ENCODE results near the gene FARP1. TPM values are rescaled to one million over a fixed set of nuclear protein-coding genes. Genes with fewer than 3 reads are reported as not detected.

The FARP1 gene
- total RNA-seq, 2 donors from 2014 or later, result 23.7 to 26.3 TPM

DNA sequence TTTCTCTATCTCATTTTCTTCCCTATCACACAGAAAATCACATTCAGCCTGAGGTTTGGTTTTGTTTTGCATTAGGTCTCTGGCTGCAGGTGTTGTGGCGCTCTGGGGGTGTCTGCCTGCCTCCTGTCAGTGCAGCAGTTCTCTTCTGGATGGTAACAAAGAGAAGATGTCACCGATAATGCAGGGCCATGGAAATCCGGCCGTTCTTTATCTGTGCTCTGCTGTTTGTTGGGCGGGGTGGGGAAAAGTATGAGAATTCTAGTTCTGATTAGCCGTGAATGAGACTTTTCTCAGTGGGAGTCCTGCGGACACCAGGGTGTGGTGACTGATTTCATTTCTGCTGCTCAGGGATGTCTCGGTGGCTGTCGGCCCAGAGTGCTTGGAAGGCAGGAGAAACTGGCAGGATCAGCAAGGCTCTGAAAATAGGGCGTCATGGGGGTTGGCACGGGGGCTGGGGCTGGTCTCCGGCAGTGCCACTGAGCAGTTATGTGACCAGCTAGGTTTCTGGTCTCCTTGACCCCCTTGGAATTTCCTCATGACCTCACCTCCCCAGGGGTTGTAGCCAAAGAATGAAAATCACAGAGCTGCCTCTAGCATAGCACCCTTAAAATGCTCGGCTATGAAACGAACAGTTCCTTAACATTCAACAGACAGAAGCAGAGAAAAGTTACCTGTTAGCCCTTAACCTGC is 29.2 kb downstream of the FARP1 start:
- intact Hi-C loops (cut with DNase I), result no loop called here
- ATAC-seq, result peak; percentile 69 to 75
- peak; percentile 63 for DNase-seq

DNA sequence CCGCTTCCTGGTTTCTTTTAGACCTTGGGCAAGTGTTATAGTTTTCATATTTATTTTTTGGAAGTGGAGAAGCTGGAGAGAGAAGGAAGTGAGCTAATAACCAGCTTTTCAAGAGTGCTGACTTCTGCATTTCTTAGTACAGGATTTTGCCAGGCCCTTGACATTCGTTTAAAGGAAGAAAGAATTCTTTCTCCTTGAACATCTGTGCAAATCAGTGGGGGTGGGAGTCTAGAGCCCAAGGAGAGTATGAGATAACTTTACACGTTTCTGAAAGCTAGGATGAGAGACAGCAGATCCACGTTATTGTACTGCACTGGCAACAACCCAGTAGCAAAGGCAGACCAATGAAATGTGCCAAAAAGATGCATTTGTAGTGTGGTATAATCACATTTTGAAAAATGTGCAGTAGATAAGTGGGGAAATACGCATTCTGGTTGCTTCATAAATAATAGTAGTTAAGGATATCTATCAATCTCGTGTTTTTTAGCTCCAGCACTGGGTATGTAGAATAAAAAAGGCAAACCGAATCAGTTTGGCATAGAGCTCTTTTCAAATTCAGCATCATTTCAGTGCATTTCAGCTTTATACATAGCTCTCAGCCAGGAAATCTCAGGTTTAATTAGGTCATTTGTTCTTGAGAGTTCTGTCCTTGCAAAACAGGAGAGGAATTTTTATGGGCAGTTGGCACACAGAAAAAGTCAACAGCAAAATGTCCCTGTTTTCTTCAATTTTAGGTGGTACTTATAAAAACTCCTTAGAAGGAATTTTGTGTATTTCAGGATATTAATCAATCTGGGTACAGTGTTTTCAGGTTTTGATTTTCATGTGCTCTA is 29.9 kb downstream of the FARP1 start:
- DNase-seq (no peak), ATAC-seq (peak; percentile 10 to 48)
- intact Hi-C loops (cut with DNase I), result no loop called here

DNA sequence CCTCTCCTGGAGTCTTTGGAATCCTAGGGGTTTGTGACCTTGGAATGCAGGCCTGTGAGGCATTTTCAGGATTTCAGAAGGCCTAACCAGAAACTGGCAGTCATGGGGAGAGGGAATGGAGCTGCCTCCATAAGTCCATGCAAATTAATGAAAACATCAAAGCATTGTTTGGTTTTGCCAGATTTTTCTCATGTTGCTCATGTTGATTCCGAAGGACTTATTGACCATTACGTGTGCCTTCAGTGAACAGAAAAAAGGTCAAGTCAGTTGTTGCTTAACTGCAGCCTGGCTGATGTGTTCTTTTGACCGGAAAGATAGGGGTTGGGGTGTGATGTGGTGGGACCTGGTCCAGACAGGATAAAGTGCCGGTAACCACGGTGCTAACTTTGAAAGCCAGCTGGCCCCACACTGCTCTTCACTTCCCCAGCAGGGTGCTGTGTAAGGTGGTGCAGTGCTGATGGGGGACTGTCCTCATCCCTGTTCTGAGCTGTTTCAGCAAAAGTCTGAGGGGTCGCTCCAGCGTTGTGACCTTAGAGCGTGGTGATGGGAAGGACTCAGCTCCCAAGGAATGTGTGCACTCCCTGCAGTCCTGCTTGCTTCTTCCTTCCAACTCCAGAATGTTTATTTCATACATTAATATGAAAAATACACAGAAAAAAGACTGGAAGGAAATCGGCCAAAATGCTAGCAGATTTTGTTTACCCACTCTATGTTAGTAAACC is 30.7 kb downstream of the FARP1 start:
- DNase-seq (peak; percentile 37), ATAC-seq (peak; percentile 35 to 62)
- intact Hi-C loops (cut with DNase I), result no loop called here

DNA sequence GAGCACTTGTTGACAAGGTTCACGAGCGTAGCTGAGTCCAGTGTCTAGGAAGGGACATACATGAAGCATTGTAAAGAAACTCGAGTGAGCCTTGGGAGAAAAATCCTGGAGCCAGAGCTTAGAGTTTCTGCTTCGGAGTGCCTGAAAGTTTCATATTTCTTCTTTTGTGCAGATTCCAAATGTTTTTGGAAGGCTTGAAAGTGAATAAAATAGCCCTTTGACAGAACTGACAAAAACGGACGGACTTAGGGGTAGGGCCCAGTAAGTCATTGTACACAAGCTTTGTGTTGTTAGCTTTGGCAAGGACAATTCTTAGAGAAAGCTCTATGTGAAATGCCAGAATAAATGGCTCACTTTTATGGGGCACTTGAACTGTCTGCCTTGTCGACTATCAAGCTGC is 31.4 kb downstream of the FARP1 start:
- intact Hi-C loops (cut with DNase I), result no loop called here
- ATAC-seq, result no peak
- no peak for DNase-seq

DNA sequence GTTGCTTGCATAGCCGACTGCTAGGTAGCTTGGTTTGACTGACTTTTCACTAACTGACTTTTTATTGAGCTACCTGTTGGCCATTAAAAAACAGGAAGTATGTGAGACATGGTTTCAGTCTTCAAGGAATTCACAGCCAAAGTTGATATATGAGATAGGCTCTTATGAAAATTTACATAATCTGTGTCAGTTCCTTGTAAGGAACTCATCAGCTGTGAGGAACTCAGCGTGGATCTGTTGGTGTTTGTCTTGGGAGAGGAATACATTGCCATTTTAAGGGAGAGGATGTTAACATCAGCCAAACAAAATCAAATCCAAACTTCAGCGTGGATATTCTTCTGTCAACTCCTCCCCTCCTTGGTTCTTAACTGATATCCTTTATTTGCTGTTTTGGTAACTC is 32.1 kb downstream of the FARP1 start:
- no peak for DNase-seq
- intact Hi-C loops (cut with DNase I), result no loop called here
- no peak for ATAC-seq

DNA sequence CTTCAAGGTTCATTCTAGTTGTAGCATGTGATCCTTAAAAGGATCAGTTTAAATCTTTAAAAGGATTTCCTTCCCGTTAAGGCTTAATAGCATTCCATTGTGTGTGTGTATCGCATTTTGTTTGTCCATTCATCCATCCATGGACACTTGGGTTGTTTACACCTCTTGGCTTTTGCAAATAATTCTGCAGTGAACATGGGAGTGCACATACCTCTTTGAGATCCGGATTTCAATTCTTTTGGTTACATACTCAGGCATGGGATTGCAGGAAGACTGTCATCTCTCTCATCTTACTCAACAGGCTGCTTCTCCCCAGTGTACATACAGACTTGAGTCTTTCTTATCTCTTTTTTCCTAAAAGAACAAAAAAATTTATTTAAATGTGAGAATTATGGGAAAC is 32.9 kb downstream of the FARP1 start:
- intact Hi-C loops (cut with DNase I), result no loop called here
- no peak for ATAC-seq
- no peak for DNase-seq

DNA sequence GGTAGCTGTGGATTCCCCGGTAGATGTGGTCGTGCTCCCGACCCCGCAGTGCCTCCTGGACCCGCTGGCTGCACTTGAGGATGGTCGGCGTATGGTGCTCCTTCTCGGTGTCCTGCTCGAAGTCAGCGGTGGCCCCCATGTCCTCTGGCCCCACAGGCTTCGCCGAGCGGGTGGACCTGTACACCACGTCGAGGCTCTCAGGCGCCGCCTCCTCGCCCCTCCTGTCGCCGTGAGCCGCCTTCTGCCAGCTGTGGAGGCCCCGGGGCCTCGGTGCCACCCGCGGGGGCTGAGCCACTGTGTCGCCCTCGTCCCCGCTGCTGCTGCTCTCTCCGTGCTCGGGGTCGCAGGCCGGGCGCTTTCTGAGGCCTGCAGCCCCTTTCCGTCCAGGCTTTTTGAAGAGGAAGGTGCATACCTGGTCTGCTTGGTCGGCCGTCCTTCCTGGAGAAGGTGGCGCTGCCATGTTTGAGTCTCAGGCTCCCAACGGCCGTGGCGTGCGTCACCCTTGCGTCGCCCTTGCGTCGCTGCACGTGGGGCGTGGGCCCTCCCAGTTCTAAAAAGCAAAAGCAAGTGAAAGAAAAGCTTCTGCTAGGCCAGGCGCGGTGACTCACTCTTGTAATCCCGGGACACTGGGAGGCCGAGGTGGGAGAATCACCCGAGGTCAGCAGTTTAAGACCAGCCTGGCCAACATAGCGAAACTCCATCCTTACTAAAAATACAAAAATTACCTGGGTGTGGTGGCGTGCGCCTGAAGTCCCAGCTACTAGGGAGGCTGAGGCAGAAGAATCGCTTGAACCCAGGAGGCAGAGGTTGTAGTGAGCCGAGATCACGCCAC is 34.1 kb downstream of the FARP1 start, which contains the start of gene RNF113B:
TSS of gene RNF113B (minus strand) at position 493 of the 832 bp plus-strand sequence. CDS start at position 460, 33 bp downstream.
- intact Hi-C loops (cut with DNase I), result no loop called here
- ATAC-seq (no peak), DNase-seq (no peak)

DNA sequence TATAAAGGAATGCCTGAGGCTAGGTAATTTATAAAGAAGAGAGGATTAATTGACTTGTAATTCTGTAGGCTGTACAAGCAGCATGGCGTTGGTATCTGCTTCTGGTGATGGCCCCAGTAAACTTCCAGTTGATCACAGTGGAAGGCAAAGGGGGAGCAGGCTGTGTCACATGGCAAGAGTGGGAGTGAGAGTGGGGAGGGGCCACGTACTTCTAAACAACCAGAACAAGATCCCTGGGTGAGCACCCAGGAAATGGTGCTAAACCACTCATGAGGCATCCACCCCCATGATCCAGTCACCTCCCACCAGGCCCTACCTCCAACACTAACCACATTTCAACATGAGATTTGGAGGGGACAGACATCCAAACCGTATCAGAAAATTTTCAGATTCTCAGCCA is 37.2 kb downstream of the FARP1 start:
- intact Hi-C loops (cut with DNase I), result no loop called here

DNA sequence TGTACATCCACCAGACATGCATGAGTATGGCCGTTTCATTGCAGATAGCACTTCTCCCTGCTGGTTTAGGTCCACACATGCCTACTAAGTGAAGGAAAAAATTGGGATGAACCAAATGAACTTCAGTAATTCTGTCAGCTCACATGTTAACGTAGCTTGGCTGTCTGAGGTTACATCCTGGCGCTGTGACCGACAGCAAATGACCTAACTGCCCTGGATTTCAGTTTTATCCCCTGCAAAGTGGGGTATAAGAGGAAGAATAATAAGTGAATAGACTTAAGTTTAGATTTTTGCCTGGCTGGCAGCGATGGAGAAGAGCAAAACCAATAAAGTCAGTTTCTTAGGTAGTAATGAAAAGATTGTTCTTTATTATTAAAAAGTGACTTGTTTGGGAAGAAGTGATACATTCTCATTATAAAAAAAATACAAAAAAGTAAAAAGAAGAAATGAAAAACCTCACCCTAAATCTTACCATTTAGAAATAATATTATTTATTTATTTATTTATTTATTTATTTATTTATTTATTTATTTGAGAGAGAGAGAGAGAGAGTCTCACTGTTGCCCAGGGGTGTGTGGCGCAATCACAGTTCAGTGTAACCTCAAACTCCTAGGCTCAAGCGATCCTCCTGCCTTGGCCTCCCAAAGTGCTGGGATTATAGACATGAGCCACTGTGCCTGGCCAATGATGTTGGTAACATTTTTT is 38.4 kb downstream of the FARP1 start:
- no peak for ATAC-seq
- intact Hi-C loops (cut with DNase I), result no loop called here

More for the DNA sequence above, 37.2 kb downstream of the FARP1 start:
- DNase-seq (no peak), ATAC-seq (no peak)

DNA sequence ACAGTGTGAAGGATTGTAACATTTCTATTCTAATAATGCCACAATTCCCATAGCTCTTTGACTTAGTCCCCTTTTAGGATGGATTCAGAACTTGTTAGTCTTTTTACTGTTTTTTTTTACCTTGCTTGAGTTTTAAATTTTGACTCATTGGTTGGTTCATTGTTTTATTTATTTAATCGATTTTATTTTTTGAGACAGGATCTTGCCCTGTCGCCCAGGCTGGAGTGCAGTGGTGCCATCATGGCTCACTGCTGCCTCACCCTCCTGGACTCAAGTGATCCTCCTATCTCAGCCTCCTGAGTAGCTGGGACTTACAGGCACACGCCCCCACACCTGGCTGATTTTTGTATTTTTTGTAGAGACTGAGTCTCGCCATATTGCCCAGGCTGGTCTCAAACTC is 39.3 kb downstream of the FARP1 start:
- DNase-seq (no peak), ATAC-seq (no peak)
- intact Hi-C loops (cut with DNase I), result no loop called here

More for the DNA sequence above, 38.4 kb downstream of the FARP1 start:
- no peak for DNase-seq

DNA sequence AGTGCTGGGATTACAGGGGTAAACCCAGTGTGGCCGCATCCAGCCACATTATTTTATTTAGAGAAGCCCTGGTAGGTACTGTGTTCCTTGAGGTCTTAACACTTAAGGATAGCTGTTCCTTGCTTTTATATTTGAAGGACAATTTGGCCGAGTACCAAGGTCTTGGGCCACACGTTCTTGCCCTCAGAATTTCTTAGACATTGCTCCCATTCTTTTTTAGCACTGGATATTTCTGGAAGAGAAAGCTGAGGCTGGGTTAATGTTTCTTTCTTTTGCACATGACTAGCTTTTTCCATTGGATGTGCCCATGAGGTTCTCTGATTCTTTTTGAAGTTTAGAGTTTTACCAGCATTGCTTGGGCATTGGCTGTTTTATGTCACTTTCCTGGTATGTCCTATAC is 39.7 kb downstream of the FARP1 start:
- intact Hi-C loops (cut with DNase I), result no loop called here
- DNase-seq (no peak), ATAC-seq (no peak)

DNA sequence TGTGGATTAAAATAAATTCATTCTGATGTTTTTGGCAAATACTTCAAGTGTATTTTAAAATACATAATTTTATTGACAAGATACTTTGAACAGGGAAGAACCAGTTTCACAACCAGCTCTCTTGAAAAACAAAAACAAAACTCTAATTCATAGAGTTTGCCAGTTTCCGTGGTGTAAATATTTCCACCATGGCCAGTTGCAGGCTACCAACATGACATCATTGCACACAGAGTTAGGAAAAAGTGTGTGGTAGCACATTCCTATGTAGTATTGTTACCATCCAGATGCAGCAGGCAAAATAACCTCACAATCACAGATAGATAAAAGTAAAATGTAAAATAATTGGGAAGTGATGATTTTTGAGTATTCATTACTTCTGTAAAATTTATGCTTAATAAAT is 41.9 kb downstream of the FARP1 start:
- no peak for ATAC-seq
- intact Hi-C loops (cut with DNase I), result no loop called here
- no peak for DNase-seq

DNA sequence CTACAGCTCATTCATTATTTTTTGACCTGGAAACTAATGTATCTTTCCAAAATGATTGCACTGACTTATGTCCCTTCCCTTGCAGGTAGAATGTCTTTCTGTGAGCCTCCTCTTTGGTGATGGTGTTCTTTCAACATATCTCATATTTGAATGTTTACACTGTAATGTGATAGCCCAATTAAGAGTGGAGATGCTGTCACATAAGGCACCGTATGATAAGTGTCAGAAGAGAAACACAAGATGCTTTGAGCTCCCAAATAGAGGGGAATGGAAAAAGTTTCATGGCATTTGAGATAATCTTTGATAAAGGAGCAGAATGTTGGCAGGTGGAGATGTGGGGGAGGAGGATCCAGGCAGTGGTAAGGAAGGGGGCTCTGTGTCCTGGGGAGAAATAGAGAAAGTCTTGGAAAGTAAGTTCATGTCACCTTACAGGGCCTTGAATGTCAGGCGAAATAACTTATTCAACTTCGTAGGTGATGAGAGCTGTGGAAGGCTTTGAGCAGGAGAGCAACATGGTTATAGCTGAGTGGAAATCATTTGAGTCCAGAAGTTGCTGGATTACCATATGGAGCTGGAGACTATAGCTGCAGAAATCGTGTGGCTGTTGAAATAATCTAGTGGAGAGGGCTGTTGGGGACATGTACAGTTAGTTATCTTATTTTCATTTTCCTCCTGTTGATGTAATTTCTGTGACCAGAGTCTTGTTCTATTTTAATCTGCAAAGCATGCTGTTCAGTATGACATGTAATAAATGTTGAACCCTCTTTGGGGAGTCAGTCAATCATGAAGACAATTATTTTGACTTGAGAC is 44.5 kb downstream of the FARP1 start:
- ATAC-seq (peak in 1 of 2 donors; percentile 46), DNase-seq (no peak)
- intact Hi-C loops (cut with DNase I), result no loop called here

DNA sequence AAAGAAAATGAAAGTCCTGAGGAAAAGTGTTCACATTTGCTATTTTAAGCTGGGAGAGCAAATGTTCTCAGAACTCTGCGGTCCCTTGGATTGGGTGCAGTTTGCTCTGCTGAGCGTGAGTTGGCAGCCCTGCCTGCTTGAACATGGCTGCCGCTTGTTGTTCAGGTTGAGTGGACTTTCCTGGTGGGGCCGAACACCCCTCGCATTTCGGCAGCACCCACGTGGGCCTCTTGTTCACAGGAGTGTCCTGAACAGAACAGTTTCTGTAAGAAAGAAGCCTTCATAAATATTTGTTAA is 45.0 kb downstream of the FARP1 start:
- ATAC-seq, result peak; percentile 24 to 54
- intact Hi-C loops (cut with DNase I), result no loop called here
- DNase-seq, result no peak

DNA sequence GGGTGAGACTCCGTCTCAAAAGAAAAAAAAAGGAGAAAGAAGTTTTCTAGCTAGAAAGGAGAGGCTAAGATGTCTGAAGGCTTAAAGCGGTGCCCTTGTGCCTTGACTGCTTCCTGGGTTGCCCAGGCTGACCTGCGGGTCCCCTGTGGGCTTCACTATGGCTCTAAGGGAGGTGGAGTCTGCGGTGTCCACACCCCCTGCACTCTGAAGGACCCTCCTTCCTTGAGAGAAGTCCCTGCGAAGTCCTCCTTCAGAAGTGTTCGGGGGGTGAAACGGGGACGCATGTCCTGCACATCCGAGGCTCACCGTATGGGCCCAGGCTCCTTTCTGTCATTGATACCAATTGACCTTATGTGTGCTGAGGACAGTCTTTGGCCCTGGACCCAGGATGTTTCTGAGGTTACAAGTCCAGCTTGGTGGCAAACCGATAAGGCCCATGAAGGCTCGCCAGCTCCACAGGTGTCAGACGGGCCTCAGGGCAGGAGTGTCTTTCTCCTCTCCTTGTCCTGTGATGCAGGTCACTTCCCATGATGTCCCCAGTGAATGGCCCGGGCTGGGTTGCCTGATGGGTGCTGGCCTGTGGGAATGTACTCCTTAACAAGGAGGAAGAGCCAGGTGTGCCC is 45.8 kb downstream of the FARP1 start:
- ATAC-seq, result peak in 1 of 2 donors; percentile 36
- intact Hi-C loops (cut with DNase I), result no loop called here

DNA sequence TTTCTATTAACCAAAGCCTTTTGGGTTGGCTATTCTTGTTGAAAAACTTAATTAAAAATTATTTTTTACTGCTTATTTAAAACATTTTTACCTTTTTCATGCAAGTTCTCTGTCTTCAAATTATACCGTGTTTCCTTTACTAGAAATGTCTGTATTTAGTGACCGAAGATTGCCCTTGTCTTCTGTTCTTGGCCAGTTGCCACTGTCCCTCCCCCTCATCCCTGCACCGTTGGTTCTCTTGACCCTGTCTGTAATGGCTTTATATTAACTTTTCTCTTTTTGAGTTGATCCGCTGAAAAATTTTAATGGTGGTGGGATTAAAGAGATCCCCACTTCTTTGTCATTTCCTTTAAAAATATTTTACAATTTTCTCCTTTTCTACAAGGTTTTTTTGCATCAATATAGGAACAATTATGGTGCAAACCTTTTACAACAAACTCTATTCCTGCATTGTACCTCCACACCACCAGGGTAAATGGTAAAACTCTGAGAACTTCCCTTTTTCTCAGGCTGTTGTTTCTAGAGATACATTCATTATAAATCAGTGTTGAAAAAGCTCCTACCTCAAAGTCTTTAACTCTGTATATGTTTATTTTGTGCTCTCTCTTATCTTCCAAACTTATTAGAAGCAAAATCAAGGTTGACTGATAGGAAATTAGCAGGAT is 47.1 kb downstream of the FARP1 start:
- ATAC-seq, result peak; percentile 48 to 61
- DNase-seq, result peak; percentile 40

More for the DNA sequence above, 45.8 kb downstream of the FARP1 start:
- DNase-seq, result no peak

More for the DNA sequence above, 47.1 kb downstream of the FARP1 start:
- intact Hi-C loops (cut with DNase I), result no loop called here
